GM23338 (cell line): ENCODE measurements around the gene CABLES1. TPM values are rescaled to one million over a fixed set of nuclear protein-coding genes. Genes with fewer than 3 reads are reported as not detected.

Source experiments
- CREB1 ChIP-seq: fragments of 250-450 bp; sonication (Bioruptor Pico); IDR thresholded peaks from 2 replicates; pipeline ENCODE4 v1.5.0; 2020; ENCODE audit warnings: low read depth, mild to moderate bottlenecking, moderate library complexity
- EZH2 ChIP-seq: fragments of 200-600 bp; sonication (generic); IDR thresholded peaks from one replicate; pipeline ENCODE4 v1.8.0; 2017; ENCODE audit warnings: antibody characterized with exemption, mild to moderate bottlenecking, low read depth; ENCODE audit not compliant: unreplicated experiment
- EZH2phosphoT487 ChIP-seq: fragments of 200-600 bp; sonication (generic); IDR thresholded peaks from one replicate; pipeline ENCODE4 v1.8.1; 2018; ENCODE audit warnings: antibody characterized with exemption; ENCODE audit not compliant: unreplicated experiment
- JUNB ChIP-seq: IDR thresholded peaks from one replicate; pipeline ENCODE4 v1.6.1; 2016; ENCODE audit warnings: antibody characterized with exemption; ENCODE audit not compliant: unreplicated experiment
- STAT1 ChIP-seq: IDR thresholded peaks from one replicate; pipeline ENCODE4 v1.6.1; 2016; ENCODE audit warnings: antibody characterized with exemption; ENCODE audit not compliant: unreplicated experiment
- ZNF331 ChIP-seq: fragments of 250-450 bp; sonication (Bioruptor Pico); IDR thresholded peaks from 2 replicates; pipeline ENCODE4 v1.5.0; 2020; ENCODE audit warnings: low read depth, mild to moderate bottlenecking, moderate library complexity
- polyA plus RNA-seq: library from polyadenylated mRNA; unstranded; fragments of >200 nt; fragmentation: Nextera tagmentation; extraction: Ambion mirVana; gene quantifications from 2 replicates; pipeline ENCODE4 v1.2.1, GENCODE V29; 2016
- total RNA-seq: library from RNA; depleted of rRNA; stranded (reverse); fragments of >200 nt; shearing (Covaris generic); gene quantifications from 2 replicates; pipeline ENCODE4 v1.2.3, GENCODE V29; 2014
- TF ChIP-seq, protein P1 (sequence below): fragments of 250-450 bp; sonication (Bioruptor Pico); IDR thresholded peaks from 2 replicates; pipeline ENCODE4 v1.5.0; 2020; ENCODE audit warnings: mild to moderate bottlenecking, moderate library complexity
- TF ChIP-seq, protein P2 (sequence below), 2 experiments: fragments of 200-600 bp in 1 of 2; sonication (generic) in 1 of 2; conservative IDR thresholded peaks; 2 replicates each; pipeline versions ENCODE4 v1.5.1 to v1.6.1; 2016 to 2017; ENCODE audit warnings: antibody characterized with exemption in 2 of 2, low read depth in 2 of 2, mild to moderate bottlenecking in 2 of 2, moderate library complexity in 1 of 2
- TF ChIP-seq, protein P3 (sequence below): IDR thresholded peaks from one replicate; pipeline ENCODE4 v1.6.1; 2018; ENCODE audit warnings: antibody characterized with exemption; ENCODE audit not compliant: unreplicated experiment

Gene CABLES1
- total and polyA plus RNA-seq, 2 experiments from 2014 or later: 2.6 to 12.4 TPM

DNA sequence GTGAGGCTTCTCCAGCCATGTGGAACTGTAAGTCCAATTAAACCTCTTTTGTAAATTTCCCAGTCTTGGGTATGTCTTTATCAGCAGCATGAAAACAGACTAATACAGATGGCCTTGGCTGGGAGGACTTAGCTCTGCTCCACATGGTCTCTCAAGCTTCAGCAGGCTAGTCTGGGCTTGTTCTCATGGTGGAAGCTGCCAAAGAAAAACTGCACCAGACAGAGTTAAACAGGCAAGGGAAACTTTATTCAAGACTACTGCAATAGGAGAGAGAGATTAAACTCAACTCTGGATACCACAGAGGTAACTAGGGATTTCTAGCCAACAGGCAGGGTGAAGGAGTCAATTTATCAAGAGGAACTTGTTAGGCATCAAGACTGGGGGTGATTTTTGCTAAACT, 142.1 kb downstream of the CABLES1 start (continued):
- TF ChIP-seq, protein P1, sequence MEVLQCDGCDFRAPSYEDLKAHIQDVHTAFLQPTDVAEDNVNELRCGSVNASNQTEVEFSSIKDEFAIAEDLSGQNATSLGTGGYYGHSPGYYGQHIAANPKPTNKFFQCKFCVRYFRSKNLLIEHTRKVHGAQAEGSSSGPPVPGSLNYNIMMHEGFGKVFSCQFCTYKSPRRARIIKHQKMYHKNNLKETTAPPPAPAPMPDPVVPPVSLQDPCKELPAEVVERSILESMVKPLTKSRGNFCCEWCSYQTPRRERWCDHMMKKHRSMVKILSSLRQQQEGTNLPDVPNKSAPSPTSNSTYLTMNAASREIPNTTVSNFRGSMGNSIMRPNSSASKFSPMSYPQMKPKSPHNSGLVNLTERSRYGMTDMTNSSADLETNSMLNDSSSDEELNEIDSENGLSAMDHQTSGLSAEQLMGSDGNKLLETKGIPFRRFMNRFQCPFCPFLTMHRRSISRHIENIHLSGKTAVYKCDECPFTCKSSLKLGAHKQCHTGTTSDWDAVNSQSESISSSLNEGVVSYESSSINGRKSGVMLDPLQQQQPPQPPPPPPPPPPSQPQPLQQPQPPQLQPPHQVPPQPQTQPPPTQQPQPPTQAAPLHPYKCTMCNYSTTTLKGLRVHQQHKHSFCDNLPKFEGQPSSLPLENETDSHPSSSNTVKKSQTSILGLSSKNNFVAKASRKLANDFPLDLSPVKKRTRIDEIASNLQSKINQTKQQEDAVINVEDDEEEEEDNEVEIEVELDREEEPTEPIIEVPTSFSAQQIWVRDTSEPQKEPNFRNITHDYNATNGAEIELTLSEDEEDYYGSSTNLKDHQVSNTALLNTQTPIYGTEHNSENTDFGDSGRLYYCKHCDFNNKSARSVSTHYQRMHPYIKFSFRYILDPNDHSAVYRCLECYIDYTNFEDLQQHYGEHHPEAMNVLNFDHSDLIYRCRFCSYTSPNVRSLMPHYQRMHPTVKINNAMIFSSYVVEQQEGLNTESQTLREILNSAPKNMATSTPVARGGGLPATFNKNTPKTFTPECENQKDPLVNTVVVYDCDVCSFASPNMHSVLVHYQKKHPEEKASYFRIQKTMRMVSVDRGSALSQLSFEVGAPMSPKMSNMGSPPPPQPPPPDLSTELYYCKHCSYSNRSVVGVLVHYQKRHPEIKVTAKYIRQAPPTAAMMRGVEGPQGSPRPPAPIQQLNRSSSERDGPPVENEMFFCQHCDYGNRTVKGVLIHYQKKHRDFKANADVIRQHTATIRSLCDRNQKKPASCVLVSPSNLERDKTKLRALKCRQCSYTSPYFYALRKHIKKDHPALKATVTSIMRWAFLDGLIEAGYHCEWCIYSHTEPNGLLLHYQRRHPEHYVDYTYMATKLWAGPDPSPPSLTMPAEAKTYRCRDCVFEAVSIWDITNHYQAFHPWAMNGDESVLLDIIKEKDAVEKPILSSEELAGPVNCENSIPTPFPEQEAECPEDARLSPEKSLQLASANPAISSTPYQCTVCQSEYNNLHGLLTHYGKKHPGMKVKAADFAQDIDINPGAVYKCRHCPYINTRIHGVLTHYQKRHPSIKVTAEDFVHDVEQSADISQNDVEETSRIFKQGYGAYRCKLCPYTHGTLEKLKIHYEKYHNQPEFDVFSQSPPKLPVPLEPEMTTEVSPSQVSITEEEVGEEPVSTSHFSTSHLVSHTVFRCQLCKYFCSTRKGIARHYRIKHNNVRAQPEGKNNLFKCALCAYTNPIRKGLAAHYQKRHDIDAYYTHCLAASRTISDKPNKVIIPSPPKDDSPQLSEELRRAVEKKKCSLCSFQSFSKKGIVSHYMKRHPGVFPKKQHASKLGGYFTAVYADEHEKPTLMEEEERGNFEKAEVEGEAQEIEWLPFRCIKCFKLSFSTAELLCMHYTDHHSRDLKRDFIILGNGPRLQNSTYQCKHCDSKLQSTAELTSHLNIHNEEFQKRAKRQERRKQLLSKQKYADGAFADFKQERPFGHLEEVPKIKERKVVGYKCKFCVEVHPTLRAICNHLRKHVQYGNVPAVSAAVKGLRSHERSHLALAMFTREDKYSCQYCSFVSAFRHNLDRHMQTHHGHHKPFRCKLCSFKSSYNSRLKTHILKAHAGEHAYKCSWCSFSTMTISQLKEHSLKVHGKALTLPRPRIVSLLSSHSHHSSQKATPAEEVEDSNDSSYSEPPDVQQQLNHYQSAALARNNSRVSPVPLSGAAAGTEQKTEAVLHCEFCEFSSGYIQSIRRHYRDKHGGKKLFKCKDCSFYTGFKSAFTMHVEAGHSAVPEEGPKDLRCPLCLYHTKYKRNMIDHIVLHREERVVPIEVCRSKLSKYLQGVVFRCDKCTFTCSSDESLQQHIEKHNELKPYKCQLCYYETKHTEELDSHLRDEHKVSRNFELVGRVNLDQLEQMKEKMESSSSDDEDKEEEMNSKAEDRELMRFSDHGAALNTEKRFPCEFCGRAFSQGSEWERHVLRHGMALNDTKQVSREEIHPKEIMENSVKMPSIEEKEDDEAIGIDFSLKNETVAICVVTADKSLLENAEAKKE (CRISPR knock-in tag): no peak
- no peak for TF ChIP-seq STAT1
- no peak for TF ChIP-seq EZH2
- no peak for TF ChIP-seq CREB1 (CRISPR knock-in tag)
- TF ChIP-seq, protein P2, sequence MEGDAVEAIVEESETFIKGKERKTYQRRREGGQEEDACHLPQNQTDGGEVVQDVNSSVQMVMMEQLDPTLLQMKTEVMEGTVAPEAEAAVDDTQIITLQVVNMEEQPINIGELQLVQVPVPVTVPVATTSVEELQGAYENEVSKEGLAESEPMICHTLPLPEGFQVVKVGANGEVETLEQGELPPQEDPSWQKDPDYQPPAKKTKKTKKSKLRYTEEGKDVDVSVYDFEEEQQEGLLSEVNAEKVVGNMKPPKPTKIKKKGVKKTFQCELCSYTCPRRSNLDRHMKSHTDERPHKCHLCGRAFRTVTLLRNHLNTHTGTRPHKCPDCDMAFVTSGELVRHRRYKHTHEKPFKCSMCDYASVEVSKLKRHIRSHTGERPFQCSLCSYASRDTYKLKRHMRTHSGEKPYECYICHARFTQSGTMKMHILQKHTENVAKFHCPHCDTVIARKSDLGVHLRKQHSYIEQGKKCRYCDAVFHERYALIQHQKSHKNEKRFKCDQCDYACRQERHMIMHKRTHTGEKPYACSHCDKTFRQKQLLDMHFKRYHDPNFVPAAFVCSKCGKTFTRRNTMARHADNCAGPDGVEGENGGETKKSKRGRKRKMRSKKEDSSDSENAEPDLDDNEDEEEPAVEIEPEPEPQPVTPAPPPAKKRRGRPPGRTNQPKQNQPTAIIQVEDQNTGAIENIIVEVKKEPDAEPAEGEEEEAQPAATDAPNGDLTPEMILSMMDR (conservative IDR thresholded peaks at IDR 0.05; ENCODE audit: low read depth in 2 of 2): no peak
- TF ChIP-seq EZH2phosphoT487: no peak
- TF ChIP-seq ZNF331 (CRISPR knock-in tag): no peak
- no peak for TF ChIP-seq JUNB
- TF ChIP-seq, protein P3, sequence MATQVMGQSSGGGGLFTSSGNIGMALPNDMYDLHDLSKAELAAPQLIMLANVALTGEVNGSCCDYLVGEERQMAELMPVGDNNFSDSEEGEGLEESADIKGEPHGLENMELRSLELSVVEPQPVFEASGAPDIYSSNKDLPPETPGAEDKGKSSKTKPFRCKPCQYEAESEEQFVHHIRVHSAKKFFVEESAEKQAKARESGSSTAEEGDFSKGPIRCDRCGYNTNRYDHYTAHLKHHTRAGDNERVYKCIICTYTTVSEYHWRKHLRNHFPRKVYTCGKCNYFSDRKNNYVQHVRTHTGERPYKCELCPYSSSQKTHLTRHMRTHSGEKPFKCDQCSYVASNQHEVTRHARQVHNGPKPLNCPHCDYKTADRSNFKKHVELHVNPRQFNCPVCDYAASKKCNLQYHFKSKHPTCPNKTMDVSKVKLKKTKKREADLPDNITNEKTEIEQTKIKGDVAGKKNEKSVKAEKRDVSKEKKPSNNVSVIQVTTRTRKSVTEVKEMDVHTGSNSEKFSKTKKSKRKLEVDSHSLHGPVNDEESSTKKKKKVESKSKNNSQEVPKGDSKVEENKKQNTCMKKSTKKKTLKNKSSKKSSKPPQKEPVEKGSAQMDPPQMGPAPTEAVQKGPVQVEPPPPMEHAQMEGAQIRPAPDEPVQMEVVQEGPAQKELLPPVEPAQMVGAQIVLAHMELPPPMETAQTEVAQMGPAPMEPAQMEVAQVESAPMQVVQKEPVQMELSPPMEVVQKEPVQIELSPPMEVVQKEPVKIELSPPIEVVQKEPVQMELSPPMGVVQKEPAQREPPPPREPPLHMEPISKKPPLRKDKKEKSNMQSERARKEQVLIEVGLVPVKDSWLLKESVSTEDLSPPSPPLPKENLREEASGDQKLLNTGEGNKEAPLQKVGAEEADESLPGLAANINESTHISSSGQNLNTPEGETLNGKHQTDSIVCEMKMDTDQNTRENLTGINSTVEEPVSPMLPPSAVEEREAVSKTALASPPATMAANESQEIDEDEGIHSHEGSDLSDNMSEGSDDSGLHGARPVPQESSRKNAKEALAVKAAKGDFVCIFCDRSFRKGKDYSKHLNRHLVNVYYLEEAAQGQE: no peak
